ENCODE measurements around the gene LEPROT. TPM values are rescaled to one million over a fixed set of nuclear protein-coding genes. Genes with fewer than 3 reads are reported as not detected.
A peak's percentile ranks its signal among the peaks of the same experiment; 100 is the strongest.

LEPROT gene
- total and polyA plus RNA-seq, 2 experiments from 2014 or later: 22.9 to 24.9 TPM

- Mint-ChIP-seq H3K9me3 (peaks cover 6% of the 10 kb centered on the region; the same call in 1 of the 3 replicates), H3K4me3 (no peak overlapping the region; the same call in 2 of the 3 replicates), H3K36me3 (ENCODE audit: low read depth) (no peaks in the 10 kb centered on the region), H3K27me3 (ENCODE audit: insufficient read depth, low read depth, poor library complexity) (peaks cover 3% of the 10 kb centered on the region), H3K4me1 (peaks cover 33% of the 10 kb centered on the region; the same call in 2 of the 3 replicates), H3K27ac (peak overlapping the region; percentile 95)
- ATAC-seq (peak; percentile 81), DNase-seq (ENCODE audit: low spot score) (peak; percentile 99)
- Histone ChIP-seq H3K4me3 (peak overlapping the region; percentile 82), H3K27me3 (ENCODE audit: insufficient read depth) (no peaks in the 10 kb centered on the region), H3K36me3 (ENCODE audit: insufficient read depth) (no peaks in the 10 kb centered on the region), H3F3A (replicated peaks; ENCODE audit: low read depth) (peaks cover 11% of the 10 kb centered on the region; the same call in 1 of the 2 replicates), H3K4me2 (peak overlapping the region; percentile 86), H4K20me1 (replicated peaks; ENCODE audit: insufficient read depth) (no peaks in the 10 kb centered on the region), H3K9me2 (ENCODE audit: insufficient read depth) (no peaks in the 10 kb centered on the region), H2AFZ (peak overlapping the region; percentile 67), H3K27ac (ENCODE audit: low read depth) (peak overlapping the region; percentile 95), H3K4me1 (ENCODE audit: insufficient read depth) (peaks cover 32% of the 10 kb centered on the region), H3K79me2 (replicated peaks; ENCODE audit: insufficient read depth) (peaks cover 37% of the 10 kb centered on the region)
- TF ChIP-seq ZNF114 (CRISPR knock-in tag; IDR thresholded peaks at IDR 0.05) (no peak), ZNF462 (CRISPR knock-in tag; IDR thresholded peaks at IDR 0.05) (0 out of 2 replicates have a peak, but pooled peaks have one; percentile 13)
These were observed 533 bp upstream of the LEPROT start for GRCh38 chr1:65419681-65420589.
